Type B pancreatic cell (in vitro differentiated cells): ENCODE data around the gene EMP2. TPM values are rescaled to one million over a fixed set of nuclear protein-coding genes. Genes with fewer than 3 reads are reported as not detected.

Source experiments
- DNase-seq: peaks from one replicate; pipeline ENCODE4 v3.0.0; 2021; ENCODE audit warnings: mixed read lengths; ENCODE audit not compliant: unreplicated experiment; ENCODE audit errors: extremely low spot score
- H3K27ac Mint-ChIP-seq: 2 replicates; pipeline ENCODE4 v1.8.0; 2021; ENCODE audit warnings: mild to moderate bottlenecking, mixed read lengths
- H3K27me3 Mint-ChIP-seq: 2 replicates; pipeline ENCODE4 v1.8.0; 2021; ENCODE audit warnings: mixed read lengths
- H3K36me3 Mint-ChIP-seq: 2 replicates; pipeline ENCODE4 v1.8.0; 2021; ENCODE audit warnings: mixed read lengths
- H3K4me1 Mint-ChIP-seq: one replicate; pipeline ENCODE4 v1.8.0; 2021; ENCODE audit warnings: mixed read lengths; ENCODE audit not compliant: unreplicated experiment
- H3K4me3 Mint-ChIP-seq: 2 replicates; pipeline ENCODE4 v1.8.0; 2021; ENCODE audit warnings: mild to moderate bottlenecking, mixed read lengths
- H3K9me3 Mint-ChIP-seq: 2 replicates; pipeline ENCODE4 v1.8.0; 2021; ENCODE audit warnings: mixed read lengths
- CTCF ChIP-seq: fragments of 200-600 bp; sonication (generic); conservative IDR thresholded peaks from 2 replicates; pipeline ENCODE4 v1.5.0; 2021; ENCODE audit warnings: antibody characterized with exemption, mild to moderate bottlenecking
- total RNA-seq: library from RNA; stranded (reverse); gene quantifications from 2 replicates; pipeline ENCODE4 v1.2.1, GENCODE V29; 2021; ENCODE audit warnings: low replicate concordance

Gene EMP2
- total RNA-seq, 1 donor from 2014 or later, result 36.3 TPM

- TF ChIP-seq CTCF, result no peak
Observed at GRCh38 chr16:10530685-10531084, 49.7 kb downstream of the EMP2 start.

GRCh38 chr16:10529895-10530669 is 50.3 kb downstream of the EMP2 start:
- peaks cover 8% of the 10 kb centered on the region for H3K36me3 Mint-ChIP-seq
- no peaks in the 10 kb centered on the region for H3K4me1 Mint-ChIP-seq
- H3K27me3 Mint-ChIP-seq, result no peaks in the 10 kb centered on the region
- no peak overlapping the region for H3K4me3 Mint-ChIP-seq
- no peak for TF ChIP-seq CTCF
- no peak for DNase-seq
- no peak overlapping the region for H3K27ac Mint-ChIP-seq
- H3K9me3 Mint-ChIP-seq, result no peaks in the 10 kb centered on the region

More at GRCh38 chr16:10530685-10531084, 49.7 kb downstream of the EMP2 start:
- Mint-ChIP-seq H3K4me3 (no peak overlapping the region), H3K27ac (no peak overlapping the region), H3K27me3 (no peaks in the 10 kb centered on the region), H3K4me1 (no peaks in the 10 kb centered on the region), H3K9me3 (no peaks in the 10 kb centered on the region), H3K36me3 (peaks cover 4% of the 10 kb centered on the region)
- DNase-seq, result no peak

- Mint-ChIP-seq H3K36me3 (peaks cover 5% of the 10 kb centered on the region), H3K9me3 (no peaks in the 10 kb centered on the region), H3K4me1 (no peaks in the 10 kb centered on the region), H3K27ac (no peak overlapping the region), H3K4me3 (no peak overlapping the region), H3K27me3 (no peaks in the 10 kb centered on the region)
- DNase-seq, result no peak
- no peak for TF ChIP-seq CTCF
Observed at GRCh38 chr16:10528635-10529034, 51.8 kb downstream of the EMP2 start.

- no peak for DNase-seq
- no peaks in the 10 kb centered on the region for H3K27me3 Mint-ChIP-seq
- TF ChIP-seq CTCF, result no peak
- no peaks in the 10 kb centered on the region for H3K4me1 Mint-ChIP-seq
- H3K27ac Mint-ChIP-seq, result no peak overlapping the region
- H3K36me3 Mint-ChIP-seq, result peaks cover 5% of the 10 kb centered on the region
- no peaks in the 10 kb centered on the region for H3K9me3 Mint-ChIP-seq
- H3K4me3 Mint-ChIP-seq, result no peak overlapping the region
Observed at GRCh38 chr16:10526962-10527361, 53.4 kb downstream of the EMP2 start.

GRCh38 chr16:10525214-10525825 is 55.1 kb downstream of the EMP2 start:
- no peak overlapping the region for H3K27ac Mint-ChIP-seq
- H3K36me3 Mint-ChIP-seq, result peaks cover 5% of the 10 kb centered on the region
- no peaks in the 10 kb centered on the region for H3K27me3 Mint-ChIP-seq
- no peak overlapping the region for H3K4me3 Mint-ChIP-seq
- no peaks in the 10 kb centered on the region for H3K4me1 Mint-ChIP-seq
- TF ChIP-seq CTCF, result no peak
- no peak for DNase-seq
- H3K9me3 Mint-ChIP-seq, result no peaks in the 10 kb centered on the region
